Ascending aorta (tissue), 2 donors: ENCODE measurements around the gene HIBCH. TPM values are rescaled to one million over a fixed set of nuclear protein-coding genes. Genes with fewer than 3 reads are reported as not detected.

Experiments
- DNase-seq, 2 donors: peaks; one replicate each; pipeline ENCODE4 v3.0.0-alpha.2; 2019; ENCODE audit warnings: low spot score in 2 of 2
- H3K27ac ChIP-seq, 2 donors: fragments of 200-600 bp; sonication (generic); one replicate each; pipeline ENCODE4 v1.5.1; 2016 to 2017; ENCODE audit warnings: mild to moderate bottlenecking in 1 of 2
- H3K27me3 ChIP-seq: fragments of 200-600 bp; sonication (generic); one replicate; pipeline ENCODE4 v1.5.1; 2017
- H3K36me3 ChIP-seq, 2 donors: fragments of 200-600 bp; sonication (generic); one replicate each; pipeline ENCODE4 v1.5.1; 2016
- H3K4me1 ChIP-seq, 2 donors: fragments of 200-600 bp; sonication (generic); one replicate each; pipeline ENCODE4 v1.5.1; 2016 to 2017; ENCODE audit warnings: mild to moderate bottlenecking in 1 of 2
- H3K4me3 ChIP-seq, 2 donors: fragments of 200-600 bp; sonication (generic); one replicate each; pipeline ENCODE4 v1.5.1; 2016 to 2017; ENCODE audit warnings: mild to moderate bottlenecking in 1 of 2
- H3K9me3 ChIP-seq, 2 donors: fragments of 200-600 bp; sonication (generic); one replicate each; pipeline ENCODE4 v1.5.1; 2016
- intact Hi-C: fragments of 100-400 bp; cut with DNase I; formaldehyde crosslinking; loops from one replicate; pipeline ENCODE4 v1.15.1; 2023
- total RNA-seq: library from RNA; depleted of rRNA; stranded (reverse); fragments of >200 nt; gene quantifications from one replicate; pipeline ENCODE4 v1.1.0, GENCODE V29; 2016
- TF ChIP-seq, protein P1 (sequence below), 3 experiments: fragments of 200-600 bp in 2 of 3; fragments of 450-650 bp in 1 of 3; sonication (generic) in 2 of 3; IDR thresholded peaks; one replicate each; pipeline ENCODE4 v1.5.1; 2016 to 2019; ENCODE audit warnings: antibody characterized with exemption in 3 of 3, mild to moderate bottlenecking in 1 of 3, moderate library complexity in 1 of 3

Gene HIBCH
- total RNA-seq, 1 donor from 2014 or later = 3.7 TPM

DNA sequence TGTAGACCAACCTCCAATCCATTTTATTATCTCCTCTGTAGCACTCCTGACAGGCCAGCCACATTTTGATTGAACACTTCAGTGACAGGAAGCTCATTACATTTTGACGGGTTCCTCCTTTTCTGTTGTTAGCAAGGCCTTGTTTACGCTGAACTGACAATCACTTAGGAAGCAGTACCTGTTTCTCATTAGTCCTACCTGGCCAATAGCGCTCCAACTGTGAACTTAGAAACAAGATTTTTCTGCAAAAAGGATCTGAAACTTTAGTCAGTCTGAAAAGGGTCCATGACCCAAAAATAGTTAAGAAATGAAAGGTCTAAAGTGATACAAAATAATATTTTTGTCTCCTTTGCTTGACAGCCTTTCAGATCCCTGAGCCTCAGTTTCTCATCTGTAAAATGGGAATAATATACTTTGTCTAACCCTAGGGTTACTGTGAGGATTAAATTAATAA lies 137.5 kb downstream of the HIBCH start:
- H3K4me1 ChIP-seq = peaks cover 0 to 3% of the 10 kb centered on the region in 2 donors
- peak overlapping the region in 1 of 2 donors; percentile 9 for H3K27ac ChIP-seq
- intact Hi-C loops = no loop called here
- TF ChIP-seq, protein P1, sequence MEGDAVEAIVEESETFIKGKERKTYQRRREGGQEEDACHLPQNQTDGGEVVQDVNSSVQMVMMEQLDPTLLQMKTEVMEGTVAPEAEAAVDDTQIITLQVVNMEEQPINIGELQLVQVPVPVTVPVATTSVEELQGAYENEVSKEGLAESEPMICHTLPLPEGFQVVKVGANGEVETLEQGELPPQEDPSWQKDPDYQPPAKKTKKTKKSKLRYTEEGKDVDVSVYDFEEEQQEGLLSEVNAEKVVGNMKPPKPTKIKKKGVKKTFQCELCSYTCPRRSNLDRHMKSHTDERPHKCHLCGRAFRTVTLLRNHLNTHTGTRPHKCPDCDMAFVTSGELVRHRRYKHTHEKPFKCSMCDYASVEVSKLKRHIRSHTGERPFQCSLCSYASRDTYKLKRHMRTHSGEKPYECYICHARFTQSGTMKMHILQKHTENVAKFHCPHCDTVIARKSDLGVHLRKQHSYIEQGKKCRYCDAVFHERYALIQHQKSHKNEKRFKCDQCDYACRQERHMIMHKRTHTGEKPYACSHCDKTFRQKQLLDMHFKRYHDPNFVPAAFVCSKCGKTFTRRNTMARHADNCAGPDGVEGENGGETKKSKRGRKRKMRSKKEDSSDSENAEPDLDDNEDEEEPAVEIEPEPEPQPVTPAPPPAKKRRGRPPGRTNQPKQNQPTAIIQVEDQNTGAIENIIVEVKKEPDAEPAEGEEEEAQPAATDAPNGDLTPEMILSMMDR (IDR thresholded peaks at IDR 0.05) = no peak
- no peak overlapping the region for H3K4me3 ChIP-seq
- no peaks in the 10 kb centered on the region for H3K36me3 ChIP-seq
- no peaks in the 10 kb centered on the region for H3K9me3 ChIP-seq
- H3K27me3 ChIP-seq = no peaks in the 10 kb centered on the region
- no peak for DNase-seq

DNA sequence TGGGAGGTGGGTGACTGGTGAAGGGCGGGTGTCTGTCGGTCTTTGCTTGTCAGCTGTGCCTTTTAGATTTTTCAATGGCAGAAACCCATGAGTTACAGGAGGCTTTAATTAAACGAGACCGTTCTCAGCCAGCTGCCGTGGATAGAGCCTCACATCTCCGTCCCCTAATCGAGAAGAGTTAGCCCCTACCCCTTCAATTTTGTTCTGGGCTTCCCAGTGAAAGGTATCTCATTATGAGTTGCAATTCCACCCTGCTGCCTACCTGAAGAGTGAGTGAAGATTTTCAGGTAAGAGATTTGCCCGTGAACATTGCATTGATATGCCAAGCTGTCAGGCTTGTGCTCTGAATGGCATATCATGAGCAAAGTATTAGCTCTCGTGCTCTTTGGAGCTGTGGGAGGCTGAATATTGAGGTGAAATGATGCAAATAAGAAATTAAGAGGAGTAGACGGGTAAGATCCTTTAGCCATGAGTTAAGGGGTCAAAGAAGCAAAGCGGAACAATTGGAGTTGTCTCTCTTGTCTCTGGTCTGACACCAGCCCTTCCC lies 138.4 kb downstream of the HIBCH start:
- H3K36me3 ChIP-seq = no peaks in the 10 kb centered on the region
- H3K4me1 ChIP-seq = peaks cover 0 to 3% of the 10 kb centered on the region in 2 donors
- no peaks in the 10 kb centered on the region for H3K9me3 ChIP-seq
- DNase-seq = no peak
- H3K27me3 ChIP-seq = no peaks in the 10 kb centered on the region
- H3K4me3 ChIP-seq = peak overlapping the region; percentile 81 to 89
- H3K27ac ChIP-seq = peak overlapping the region; percentile 86 to 95
- intact Hi-C loops = no loop called here
- TF ChIP-seq, protein P1 (IDR thresholded peaks at IDR 0.05) = no peak

DNA sequence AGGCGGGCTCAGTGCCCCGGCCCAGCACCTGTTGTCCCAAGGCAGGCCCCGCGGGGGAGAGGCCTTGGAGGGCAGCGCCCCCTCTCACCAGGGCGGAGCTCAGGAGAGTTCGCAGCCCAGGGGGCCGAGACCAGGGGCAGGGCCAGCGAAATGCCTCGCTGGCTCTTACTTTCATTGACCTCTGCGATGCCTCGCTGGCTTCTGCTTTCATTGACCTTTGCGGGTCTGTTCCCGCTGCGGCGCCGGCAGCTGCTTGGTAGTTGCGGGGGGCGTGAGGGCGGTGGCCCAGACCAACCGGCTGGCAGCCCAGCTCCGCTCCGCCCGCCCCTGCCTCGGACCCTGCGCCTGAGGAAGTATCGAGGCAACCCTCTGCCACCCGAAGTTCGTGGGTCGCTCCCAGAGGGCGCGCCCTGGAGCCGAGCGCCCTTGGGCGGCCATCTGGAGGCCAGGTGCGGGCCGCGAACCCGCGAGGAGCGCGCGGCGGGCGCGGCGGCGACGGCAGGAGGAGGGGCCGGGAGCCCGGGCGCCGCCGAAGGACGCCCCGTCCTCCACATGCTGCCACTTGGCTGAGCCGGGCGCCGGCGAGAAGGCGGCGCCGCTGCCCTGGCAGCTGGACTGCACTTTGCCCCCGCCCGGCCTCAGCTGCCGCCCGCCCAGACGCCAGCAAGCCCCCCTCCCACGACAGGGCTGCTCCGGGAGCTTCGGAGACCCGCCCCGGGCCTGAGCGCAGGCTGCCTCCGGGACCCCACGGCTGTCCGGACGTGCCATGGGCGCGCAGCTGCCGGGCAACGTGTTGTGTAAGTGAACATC lies 139.1 kb downstream of the HIBCH start:
- Histone ChIP-seq H3K4me3 (peak overlapping the region; percentile 81 to 89), H3K9me3 (no peaks in the 10 kb centered on the region), H3K4me1 (peaks cover 0 to 3% of the 10 kb centered on the region in 2 donors), H3K27me3 (no peaks in the 10 kb centered on the region), H3K27ac (peak overlapping the region; percentile 86 to 95), H3K36me3 (no peaks in the 10 kb centered on the region)
- intact Hi-C loops = no loop called here
- TF ChIP-seq, protein P1 (IDR thresholded peaks at IDR 0.05) = peak; percentile 16 to 55 (median 45)
- peak in 1 of 2 donors; percentile 71 for DNase-seq

DNA sequence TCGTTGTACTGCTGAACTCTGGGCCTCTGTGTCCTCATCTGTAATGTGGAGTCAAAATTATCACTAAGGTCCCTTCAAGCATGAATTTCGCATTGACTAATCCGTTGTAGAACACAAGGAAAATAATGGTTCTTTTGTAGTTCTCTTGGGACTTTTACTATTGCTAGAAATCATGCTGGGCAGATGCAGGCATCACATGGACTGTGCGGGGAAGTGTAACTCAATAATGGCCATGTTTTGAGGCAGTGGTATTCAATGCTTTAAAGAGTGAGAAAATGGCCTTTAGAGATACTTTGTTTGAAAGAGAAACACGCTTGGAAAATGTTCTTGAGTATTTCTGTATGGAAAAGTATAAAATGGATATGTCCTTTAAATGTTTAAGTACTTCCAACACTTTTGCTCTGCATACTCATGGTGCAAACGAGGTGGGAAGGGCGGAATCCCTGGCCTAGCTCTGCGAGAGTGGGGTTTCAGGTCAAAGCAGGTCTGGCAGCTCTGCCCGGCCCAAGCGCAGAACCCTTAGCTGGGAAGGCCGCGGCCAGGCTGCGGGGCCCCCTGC lies 139.8 kb downstream of the HIBCH start:
- H3K27me3 ChIP-seq = no peaks in the 10 kb centered on the region
- peaks cover 0 to 3% of the 10 kb centered on the region in 2 donors for H3K4me1 ChIP-seq
- H3K4me3 ChIP-seq = peak overlapping the region; percentile 81 to 89
- DNase-seq = no peak
- no peaks in the 10 kb centered on the region for H3K36me3 ChIP-seq
- intact Hi-C loops = no loop called here
- peak overlapping the region; percentile 86 to 95 for H3K27ac ChIP-seq
- TF ChIP-seq, protein P1 (IDR thresholded peaks at IDR 0.05) = no peak
- no peaks in the 10 kb centered on the region for H3K9me3 ChIP-seq

DNA sequence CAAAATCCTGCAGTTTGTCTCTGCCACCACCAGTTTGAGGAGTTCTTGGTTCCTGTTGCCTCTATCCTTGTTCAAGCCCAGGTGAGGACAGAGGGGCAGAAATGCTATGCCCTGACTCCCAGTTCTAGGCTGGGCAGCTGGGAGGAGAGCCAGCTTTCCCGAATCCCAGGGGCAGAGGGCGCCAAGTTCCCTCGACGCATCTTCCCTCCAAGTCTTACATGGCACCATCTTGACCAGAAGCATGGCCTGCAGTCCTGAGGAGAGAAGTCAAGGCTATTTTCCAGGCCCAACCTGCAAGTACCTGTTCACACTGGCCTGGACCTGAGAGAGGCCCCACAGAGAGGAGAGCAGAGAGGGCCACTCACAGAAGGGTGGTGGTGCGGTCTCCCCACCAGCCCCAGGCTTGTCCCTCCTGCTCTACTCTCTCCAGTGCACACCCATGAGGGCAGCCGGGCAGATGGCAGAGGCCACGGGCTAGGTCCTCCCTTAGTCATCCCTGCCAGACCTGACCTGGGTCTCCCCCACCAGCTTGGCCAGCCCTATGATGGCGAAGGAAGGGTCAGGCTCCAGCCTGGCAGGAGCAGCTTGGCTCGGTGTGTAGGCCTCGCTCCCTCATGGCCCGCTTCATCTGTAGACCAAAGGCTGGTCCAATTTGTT lies 141.4 kb downstream of the HIBCH start:
- H3K27ac ChIP-seq = no peak overlapping the region
- H3K4me3 ChIP-seq = no peak overlapping the region
- no peaks in the 10 kb centered on the region for H3K36me3 ChIP-seq
- intact Hi-C loops = no loop called here
- H3K27me3 ChIP-seq = no peaks in the 10 kb centered on the region
- H3K4me1 ChIP-seq = peaks cover 0 to 3% of the 10 kb centered on the region in 2 donors
- H3K9me3 ChIP-seq = no peaks in the 10 kb centered on the region
- DNase-seq = no peak
- TF ChIP-seq, protein P1 (IDR thresholded peaks at IDR 0.05) = no peak
